Measurements from ENCODE around the gene PHF1. TPM values are rescaled to one million over a fixed set of nuclear protein-coding genes. Genes with fewer than 3 reads are reported as not detected.

The PHF1 gene
- total and polyA plus RNA-seq, 2 of the 4 experiments (the other 2 are of a cell fraction), result 9.0 to 47.2 TPM

DNA sequence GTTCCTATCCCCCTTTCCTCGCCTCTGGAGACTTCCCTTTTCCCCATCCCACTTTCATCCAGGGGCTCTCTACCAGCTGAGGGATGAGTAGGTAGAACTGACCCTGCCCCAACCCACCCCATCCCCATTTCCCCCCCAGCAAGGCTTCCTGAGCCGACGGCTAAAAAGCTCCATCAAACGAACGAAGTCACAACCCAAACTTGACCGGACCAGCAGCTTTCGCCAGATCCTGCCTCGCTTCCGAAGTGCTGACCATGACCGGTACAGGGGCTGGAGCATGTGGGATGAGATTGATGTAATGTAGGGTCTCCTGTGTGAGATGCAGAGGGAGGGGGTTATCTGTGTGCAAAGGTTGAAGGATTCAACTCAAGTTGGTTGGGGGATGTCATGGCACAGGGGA lies 21.7 kb downstream of the PHF1 start:
- in situ Hi-C loops (cut with MboI; ENCODE audit: low sequenced_read_pairs), result no loop called here
- intact Hi-C loops (cut with micrococcal nuclease), result no loop called here
- Histone ChIP-seq H3K27me3 (ENCODE audit: control insufficient read depth, insufficient read depth, low read length) (no peaks in the 10 kb centered on the region), H3K27ac (ENCODE audit: insufficient read depth, low read length) (no peak overlapping the region), H3K4me1 (ENCODE audit: control insufficient read depth, insufficient read depth, low read length) (peaks cover 27% of the 10 kb centered on the region), H3K79me1 (ENCODE audit: low read depth in 1 of 2, low read length in 2 of 2) (peaks cover 21 to 73% of the 10 kb centered on the region in 2 experiments), H3K23ac (ENCODE audit: low read depth, low read length) (no peak overlapping the region; the same call in 1 of the 2 replicates), H2AK5ac (ENCODE audit: low read depth, low read length) (peak overlapping the region; percentile 5; the same call in 1 of the 2 replicates), H2AK9ac (replicated peaks; ENCODE audit: low read depth, low read length, poor library complexity) (peak overlapping the region; percentile 44), H2AFZ (replicated peaks; ENCODE audit: low read length, poor library complexity) (no peak overlapping the region), H4K91ac (ENCODE audit: insufficient read depth, low read depth, low read length) (no peak overlapping the region), H3K36me3 (ENCODE audit: control insufficient read depth, insufficient read depth, low read length) (peaks cover 26% of the 10 kb centered on the region), H3K9ac (ENCODE audit: low read depth, low read length) (no peak overlapping the region), H3K9me1 (ENCODE audit: insufficient read depth, low read length) (peaks cover 26% of the 10 kb centered on the region), H3K9me3 (ENCODE audit: control insufficient read depth, insufficient read depth, low read length) (no peaks in the 10 kb centered on the region), H2BK120ac (ENCODE audit: low read depth, low read length) (no peak overlapping the region), H4K20me1 (ENCODE audit: insufficient read depth, low read length) (peaks cover 35% of the 10 kb centered on the region), H3K4ac (ENCODE audit: low read depth, low read length) (no peak overlapping the region), H3K14ac (replicated peaks; ENCODE audit: low read depth, low read length) (no peak overlapping the region), H3K56ac (ENCODE audit: extremely low read depth, insufficient read depth, low read length) (no peak overlapping the region), H4K8ac (ENCODE audit: low read depth in 2 of 2, low read length in 2 of 2) (no peak overlapping the region), H2BK15ac (ENCODE audit: low read depth, low read length) (no peak overlapping the region), H2BK5ac (ENCODE audit: low read depth, low read length, poor library complexity, severe bottlenecking) (no peak overlapping the region), H3K18ac (ENCODE audit: low read depth, low read length) (no peak overlapping the region), H3K4me3 (ENCODE audit: insufficient read depth, low read depth, low read length) (no peak overlapping the region), H4K5ac (ENCODE audit: low read depth, low read length) (no peak overlapping the region), H3K4me2 (ENCODE audit: low read depth, low read length) (no peak overlapping the region), H2BK20ac (ENCODE audit: low read depth, low read length) (no peak overlapping the region)
- 83% methylated on average over 6 of the region's 10 CpGs; no CpG with 5 or more reads in 1 of the 2 experiments for WGBS, 2 experiments (ENCODE audit: extremely low coverage in 2 of 2, insufficient read length in 1 of 2)
- BruUV-seq (replicated peaks), result no TSS peak
- dilution Hi-C loops (cut with HindIII; ENCODE audit: low sequenced_read_pairs, unreplicated experiment), result no loop called here
- DNase-seq, result no peak
- TF ChIP-seq MXI1 (IDR thresholded peaks at IDR 0.05; ENCODE audit: borderline replicate concordance, low read depth, low read length) (no peak), CHD1 (IDR thresholded peaks at IDR 0.05; ENCODE audit: low read depth, low read length) (no peak), NFE2L2 (IDR thresholded peaks at IDR 0.05; ENCODE audit: low read depth, low read length) (no peak), MAFK (IDR thresholded peaks at IDR 0.05; ENCODE audit: low read depth, low read length) (no peak), RCOR1 (IDR thresholded peaks at IDR 0.05; ENCODE audit: insufficient replicate concordance, low read length) (no peak)
- TF ChIP-seq, protein P1, sequence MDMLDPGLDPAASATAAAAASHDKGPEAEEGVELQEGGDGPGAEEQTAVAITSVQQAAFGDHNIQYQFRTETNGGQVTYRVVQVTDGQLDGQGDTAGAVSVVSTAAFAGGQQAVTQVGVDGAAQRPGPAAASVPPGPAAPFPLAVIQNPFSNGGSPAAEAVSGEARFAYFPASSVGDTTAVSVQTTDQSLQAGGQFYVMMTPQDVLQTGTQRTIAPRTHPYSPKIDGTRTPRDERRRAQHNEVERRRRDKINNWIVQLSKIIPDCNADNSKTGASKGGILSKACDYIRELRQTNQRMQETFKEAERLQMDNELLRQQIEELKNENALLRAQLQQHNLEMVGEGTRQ (IDR thresholded peaks at IDR 0.05; ENCODE audit: low read depth, low read length), result no peak
- POLR2A ChIA-PET (ENCODE audit: unreplicated experiment), result no interaction called here
- CTCF ChIA-PET, result no interaction called here
- ATAC-seq (ENCODE audit: low read depth), result no peak
